Testis (tissue), 2 donors: ENCODE data around the gene SMYD3.

Source experiments
- CTCF ChIP-seq, 3 experiments: fragments of 450-650 bp in 2 of 3; fragments of 200-600 bp in 1 of 3; sonication (generic) in 1 of 3; IDR thresholded peaks; one replicate each; pipeline ENCODE4 v1.5.1; 2016 to 2019; ENCODE audit warnings: antibody characterized with exemption in 3 of 3, mild to moderate bottlenecking in 2 of 3, moderate library complexity in 1 of 3
- POLR2A ChIP-seq: fragments of 450-650 bp; IDR thresholded peaks from one replicate; pipeline ENCODE4 v1.6.1; 2017; ENCODE audit warnings: antibody characterized with exemption, mild to moderate bottlenecking, moderate library complexity

DNA sequence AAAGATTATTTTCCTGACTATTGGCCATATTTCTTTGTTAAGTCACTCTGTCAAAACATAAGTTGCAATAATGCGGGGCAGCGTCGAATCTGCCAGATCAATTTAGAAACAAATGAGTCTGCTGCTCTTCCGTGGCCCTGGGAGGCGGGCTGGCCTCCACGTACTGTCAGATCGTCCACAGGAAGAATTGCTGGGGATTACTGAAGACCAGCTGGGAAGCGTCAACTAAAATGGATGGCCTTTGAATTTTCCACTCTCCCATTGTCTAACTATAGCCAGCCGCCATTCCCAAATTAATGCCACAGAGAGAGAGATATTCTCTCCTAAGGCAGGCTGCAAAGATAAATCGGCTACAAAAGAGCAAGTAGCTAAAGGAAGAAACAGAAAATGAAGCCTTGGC, 560.2 kb downstream of the SMYD3 start:
- TF ChIP-seq CTCF (IDR thresholded peaks at IDR 0.05): no peak
- no peak for TF ChIP-seq POLR2A
